ENCODE results near the gene XCL2. TPM values are rescaled to one million over a fixed set of nuclear protein-coding genes. Genes with fewer than 3 reads are reported as not detected.

Gene XCL2
- total and polyA plus RNA-seq, 2 of the 8 experiments (the other 6 are each of a cell fraction or from before 2014, with no cell fraction given), result not detected

DNA sequence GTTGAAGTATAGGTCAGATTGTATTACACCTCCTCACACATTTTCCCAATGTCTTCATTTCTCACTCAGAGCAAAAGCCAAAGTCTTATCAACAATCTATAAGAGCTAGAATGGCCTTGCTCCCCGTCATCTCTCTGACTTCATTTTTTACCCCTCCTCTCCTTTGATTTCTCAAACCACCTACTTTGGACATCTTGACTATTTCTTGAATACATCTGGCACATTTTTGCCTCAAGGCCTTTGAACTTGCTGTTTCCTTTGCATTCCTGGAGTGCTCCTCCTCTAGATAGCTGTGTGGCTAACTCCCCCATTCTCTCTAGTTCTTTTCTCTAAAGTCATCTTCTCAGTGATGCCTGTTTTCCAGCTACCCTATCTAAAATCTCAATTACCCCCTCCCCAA, 7.2 kb upstream of the XCL2 start:
- no peak for DNase-seq (ENCODE audit: low read depth in 1 of 2, low spot score in 2 of 2)
- CTCF ChIA-PET (ENCODE audit: partially characterized antibody), result interaction anchor here (1.2 to 1.8 kb wide), 3 partner anchors 47 to 82 kb away, joined by 3 to 6 read pairs (median 3); no protein-coding TSS in a partner anchor
- no peak overlapping the region for H2BK5ac ChIP-seq (ENCODE audit: low read depth, low read length)
- no peak for TF ChIP-seq JUN (IDR thresholded peaks at IDR 0.05; ENCODE audit: low read depth, low read length)
- no peak for TF ChIP-seq BACH1 (IDR thresholded peaks at IDR 0.05; ENCODE audit: low read length)
- no peak for TF ChIP-seq CTBP2 (IDR thresholded peaks at IDR 0.05; ENCODE audit: borderline replicate concordance, insufficient read depth, insufficient read length, low read length)
- no peak for TF ChIP-seq KDM5A (IDR thresholded peaks at IDR 0.05; ENCODE audit: low read length)
- TF ChIP-seq SIN3A (conservative IDR thresholded peaks at IDR 0.05 in 1 of 2, IDR thresholded peaks at IDR 0.05 in 1 of 2; ENCODE audit: low read depth in 1 of 2, low read length in 2 of 2), result no peak
- no peak for TF ChIP-seq GTF2F1 (IDR thresholded peaks at IDR 0.05; ENCODE audit: borderline replicate concordance, low read depth, low read length)
- no peak for TF ChIP-seq TBP (IDR thresholded peaks at IDR 0.05; ENCODE audit: low read depth, low read length)
- TF ChIP-seq RAD21 (IDR thresholded peaks at IDR 0.05 in 1 of 2, conservative IDR thresholded peaks at IDR 0.05 in 1 of 2; ENCODE audit: low read depth in 2 of 2, low read length in 2 of 2), result no peak
- TF ChIP-seq PHF8 (conservative IDR thresholded peaks at IDR 0.05; ENCODE audit: low read depth, low read length), result no peak
- no peak for TF ChIP-seq CHD1 (IDR thresholded peaks at IDR 0.05; ENCODE audit: low read depth, low read length)
- TF ChIP-seq MAFK (IDR thresholded peaks at IDR 0.05; ENCODE audit: low read depth, low read length), result no peak
- no peak for TF ChIP-seq SRF (IDR thresholded peaks at IDR 0.05; ENCODE audit: low read depth, low read length)
- TF ChIP-seq CBX8 (IDR thresholded peaks at IDR 0.05; ENCODE audit: borderline replicate concordance, low read depth, low read length), result no peak
- TF ChIP-seq HDAC2 (IDR thresholded peaks at IDR 0.05; ENCODE audit: borderline replicate concordance in 1 of 2, low read depth in 2 of 2, low read length in 2 of 2), result no peak

More for the DNA sequence above, 7.2 kb upstream of the XCL2 start:
- no peak overlapping the region for H3K4me3 ChIP-seq (ENCODE audit: extremely low read depth in 1 of 4, insufficient read depth in 2 of 4, low read depth in 3 of 4, low read length in 4 of 4)
- no peak overlapping the region for H3K27ac ChIP-seq (ENCODE audit: low read depth, low read length)
- no peaks in the 10 kb centered on the region for H3K23me2 ChIP-seq (ENCODE audit: low read depth, low read length)
- H4K8ac ChIP-seq (ENCODE audit: extremely low read depth, insufficient read depth, low read length), result no peak overlapping the region
- H3K4me1 ChIP-seq (replicated peaks in 1 of 4; ENCODE audit: control insufficient read depth in 3 of 4, insufficient read depth in 4 of 4, low read length in 3 of 4), result no peaks in the 10 kb centered on the region; a peak in 1 of 7 replicates
- no peaks in the 10 kb centered on the region for H3K79me2 ChIP-seq (ENCODE audit: control insufficient read depth in 1 of 2, insufficient read depth in 2 of 2, low read length in 2 of 2)
- H3K4ac ChIP-seq (replicated peaks; ENCODE audit: insufficient read length, low read depth, low read length), result no peak overlapping the region
- no peak overlapping the region for H2BK12ac ChIP-seq (ENCODE audit: low read depth, low read length)
- no peaks in the 10 kb centered on the region for H3K79me1 ChIP-seq (ENCODE audit: low read depth, low read length)
- no peaks in the 10 kb centered on the region for H4K20me1 ChIP-seq (replicated peaks in 1 of 2; ENCODE audit: control insufficient read depth in 1 of 2, insufficient read depth in 2 of 2, low read length in 2 of 2)
- no peak overlapping the region for H3K18ac ChIP-seq (ENCODE audit: extremely low read depth, low read length)
- no peak for FAIRE-seq
- H3K14ac ChIP-seq (ENCODE audit: insufficient read length), result no peak overlapping the region
- no peak overlapping the region for H3K9ac ChIP-seq (replicated peaks in 1 of 4; ENCODE audit: extremely low read depth in 1 of 4, low read depth in 3 of 4, low read length in 3 of 4)
- H4K5ac ChIP-seq (ENCODE audit: insufficient read length, low read depth, low read length), result no peak overlapping the region
- no peak overlapping the region for H3K56ac ChIP-seq (replicated peaks; ENCODE audit: insufficient read length, low read depth, low read length)
- H2BK15ac ChIP-seq (ENCODE audit: low read length), result no peak overlapping the region
- no peak overlapping the region for H2BK120ac ChIP-seq (replicated peaks; ENCODE audit: low read depth, low read length)
- H2AFZ ChIP-seq (ENCODE audit: low read length), result no peak overlapping the region
- no peak overlapping the region for H2BK20ac ChIP-seq (ENCODE audit: low read length)
- H3K23ac ChIP-seq (ENCODE audit: insufficient read length), result no peak overlapping the region
- H4K91ac ChIP-seq (replicated peaks; ENCODE audit: insufficient read length, low read length), result no peak overlapping the region
- no peaks in the 10 kb centered on the region for H3K27me3 ChIP-seq (replicated peaks in 1 of 4; ENCODE audit: control insufficient read depth in 3 of 4, extremely low read depth in 1 of 4, insufficient read depth in 3 of 4, low read length in 3 of 4)
- WGBS, 2 experiments (ENCODE audit: extremely low coverage in 1 of 2, insufficient coverage in 1 of 2, insufficient read length in 1 of 2, insufficient replicate concordance in 2 of 2, low coverage in 1 of 2, low lambda C conversion rate in 2 of 2, missing lambda C conversion rate in 1 of 2), result 92% methylated on average over 1 of the region's 1 CpG; no CpG with 5 or more reads in 1 of the 2 experiments
- no peak overlapping the region for H2AK5ac ChIP-seq (ENCODE audit: low read depth, low read length)
- POLR2A ChIA-PET (ENCODE audit: partially characterized antibody), result no interaction called here
- H3K36me3 ChIP-seq (ENCODE audit: control insufficient read depth in 2 of 4, insufficient read depth in 4 of 4, low read length in 3 of 4), result no peaks in the 10 kb centered on the region
- H3K9me3 ChIP-seq (ENCODE audit: insufficient read depth in 2 of 2, low read depth in 1 of 2, low read length in 1 of 2), result no peaks in the 10 kb centered on the region
- H3K4me2 ChIP-seq (ENCODE audit: insufficient read depth in 1 of 2, low read depth in 2 of 2, low read length in 2 of 2), result no peak overlapping the region
